Placental pericyte (primary cell): ENCODE data around the gene ATP1B4. TPM values are rescaled to one million over a fixed set of nuclear protein-coding genes. Genes with fewer than 3 reads are reported as not detected.

ENCODE experiments used
- total RNA-seq: library from RNA; depleted of rRNA; stranded (reverse); fragments of >200 nt; gene quantifications from 2 replicates; pipeline ENCODE4 v1.2.3, GENCODE V29; 2012

ATP1B4 gene
- not detected in 2 replicates for total RNA-seq

GRCh38 chrX:120361764-120362305 is at the start of gene ATP1B4:
Gene ATP1B4 (plus strand): TSS chrX:120362089. CDS start chrX:120362169, 80 bp downstream.

Other genes starting within 250 kb of the ATP1B4 start
- not detected in 2 replicates for gene RHOXF1, start 246.2 kb upstream of the ATP1B4 start, total RNA-seq
- not detected in 2 replicates for gene RHOXF2, start 203.5 kb upstream of the ATP1B4 start, total RNA-seq
- gene ZBTB33, start 111.3 kb upstream of the ATP1B4 start, total RNA-seq: 7.4 and 17.0 TPM in 2 replicates
- not detected in 2 replicates for gene TMEM255A, start 50.6 kb upstream of the ATP1B4 start, total RNA-seq
- 146 and 162 TPM in 2 replicates for gene LAMP2, start 107.2 kb downstream of the ATP1B4 start, total RNA-seq
- 35.9 and 106 TPM in 2 replicates for gene CUL4B, start 198.9 kb downstream of the ATP1B4 start, total RNA-seq
- gene MCTS1, start 242.0 kb downstream of the ATP1B4 start, total RNA-seq: 21.9 and 39.9 TPM in 2 replicates